Fibroblast of the aortic adventitia (primary cell): Measurements from ENCODE around the gene CYTH3. TPM values are rescaled to one million over a fixed set of nuclear protein-coding genes. Genes with fewer than 3 reads are reported as not detected.

Experiments used
- DNase-seq: peaks from one replicate; pipeline ENCODE4 v3.0.0-alpha.2; 2010; ENCODE audit warnings: low read depth
- H3K4me3 ChIP-seq: 2 replicates; pipeline ENCODE4 v1.5.1; 2011; ENCODE audit warnings: low read depth, mild to moderate bottlenecking, control low read depth, low read length, moderate library complexity
- total RNA-seq: library from RNA; depleted of rRNA; stranded (reverse); fragments of >200 nt; gene quantifications from 2 replicates; pipeline ENCODE4 v1.2.3, GENCODE V29; 2012; ENCODE audit warnings: low replicate concordance
- TF ChIP-seq, protein P1 (sequence below): IDR thresholded peaks from 2 replicates; pipeline ENCODE4 v1.5.1; 2011; ENCODE audit warnings: mild to moderate bottlenecking, low read length, control low read depth, inconsistent platforms; ENCODE audit not compliant: insufficient read depth

The CYTH3 gene
- total RNA-seq, 1 donor = 27.1 TPM

DNA sequence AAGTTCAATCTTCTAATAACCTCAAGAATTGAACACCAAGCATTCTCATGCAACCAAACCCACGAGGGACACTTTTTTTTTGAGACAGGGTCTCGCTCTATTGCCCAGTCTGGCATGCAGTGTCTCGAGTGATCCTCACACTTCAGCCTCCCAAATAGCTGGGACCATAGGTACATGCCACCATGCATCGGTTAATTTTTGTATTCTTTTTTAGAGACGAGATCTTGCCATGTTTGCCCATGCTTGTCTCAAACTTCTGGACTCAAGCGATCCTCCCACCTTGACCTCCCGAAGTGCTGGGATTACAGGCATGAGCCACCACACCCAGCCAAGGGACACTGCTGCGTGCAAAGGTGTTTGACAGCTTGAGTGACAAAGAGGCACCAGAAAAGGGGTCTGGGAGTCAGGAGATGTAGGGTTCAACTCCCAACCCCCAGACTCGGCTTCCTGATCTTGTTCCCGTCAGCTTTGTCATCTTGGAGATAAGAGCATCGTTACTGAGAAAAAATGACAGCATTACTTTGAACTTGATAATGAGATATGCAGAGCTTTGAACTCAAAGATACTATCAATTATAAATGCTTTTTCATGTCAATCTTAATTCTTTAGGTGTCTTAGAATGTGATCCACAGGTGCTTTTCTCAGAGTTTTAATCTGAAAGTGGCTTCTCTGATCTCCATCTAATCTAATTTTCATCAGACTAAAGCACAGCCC is 1.6 kb upstream of the CYTH3 start:
- TF ChIP-seq, protein P1, sequence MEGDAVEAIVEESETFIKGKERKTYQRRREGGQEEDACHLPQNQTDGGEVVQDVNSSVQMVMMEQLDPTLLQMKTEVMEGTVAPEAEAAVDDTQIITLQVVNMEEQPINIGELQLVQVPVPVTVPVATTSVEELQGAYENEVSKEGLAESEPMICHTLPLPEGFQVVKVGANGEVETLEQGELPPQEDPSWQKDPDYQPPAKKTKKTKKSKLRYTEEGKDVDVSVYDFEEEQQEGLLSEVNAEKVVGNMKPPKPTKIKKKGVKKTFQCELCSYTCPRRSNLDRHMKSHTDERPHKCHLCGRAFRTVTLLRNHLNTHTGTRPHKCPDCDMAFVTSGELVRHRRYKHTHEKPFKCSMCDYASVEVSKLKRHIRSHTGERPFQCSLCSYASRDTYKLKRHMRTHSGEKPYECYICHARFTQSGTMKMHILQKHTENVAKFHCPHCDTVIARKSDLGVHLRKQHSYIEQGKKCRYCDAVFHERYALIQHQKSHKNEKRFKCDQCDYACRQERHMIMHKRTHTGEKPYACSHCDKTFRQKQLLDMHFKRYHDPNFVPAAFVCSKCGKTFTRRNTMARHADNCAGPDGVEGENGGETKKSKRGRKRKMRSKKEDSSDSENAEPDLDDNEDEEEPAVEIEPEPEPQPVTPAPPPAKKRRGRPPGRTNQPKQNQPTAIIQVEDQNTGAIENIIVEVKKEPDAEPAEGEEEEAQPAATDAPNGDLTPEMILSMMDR = no peak
- no peak for DNase-seq

DNA sequence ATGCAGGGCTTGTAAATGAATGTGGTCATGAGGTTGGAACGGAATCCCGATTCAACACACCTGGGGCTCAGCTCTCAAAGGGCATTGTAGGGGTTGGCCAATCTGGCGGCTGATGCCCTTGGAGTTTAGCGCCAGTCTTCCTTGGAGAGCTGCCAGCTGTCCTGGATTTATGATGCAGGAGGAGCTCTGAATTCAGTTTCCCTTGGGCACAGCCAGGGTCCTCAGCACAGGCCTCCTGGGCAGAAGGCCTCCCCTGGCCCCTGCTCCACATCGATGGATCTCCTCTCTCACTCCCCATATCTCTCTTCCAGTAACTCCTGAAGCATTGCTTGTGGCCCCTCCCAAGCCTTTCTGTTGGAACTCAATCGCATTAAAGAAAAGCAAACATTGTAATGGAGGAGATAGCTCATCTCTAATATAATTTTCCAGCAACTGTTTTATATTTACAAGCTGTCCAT is 985 bp upstream of the CYTH3 start:
- H3K4me3 ChIP-seq = no peak overlapping the region
- TF ChIP-seq, protein P1 = no peak

More for the DNA sequence above, 1.6 kb upstream of the CYTH3 start:
- H3K4me3 ChIP-seq = no peak overlapping the region

DNA sequence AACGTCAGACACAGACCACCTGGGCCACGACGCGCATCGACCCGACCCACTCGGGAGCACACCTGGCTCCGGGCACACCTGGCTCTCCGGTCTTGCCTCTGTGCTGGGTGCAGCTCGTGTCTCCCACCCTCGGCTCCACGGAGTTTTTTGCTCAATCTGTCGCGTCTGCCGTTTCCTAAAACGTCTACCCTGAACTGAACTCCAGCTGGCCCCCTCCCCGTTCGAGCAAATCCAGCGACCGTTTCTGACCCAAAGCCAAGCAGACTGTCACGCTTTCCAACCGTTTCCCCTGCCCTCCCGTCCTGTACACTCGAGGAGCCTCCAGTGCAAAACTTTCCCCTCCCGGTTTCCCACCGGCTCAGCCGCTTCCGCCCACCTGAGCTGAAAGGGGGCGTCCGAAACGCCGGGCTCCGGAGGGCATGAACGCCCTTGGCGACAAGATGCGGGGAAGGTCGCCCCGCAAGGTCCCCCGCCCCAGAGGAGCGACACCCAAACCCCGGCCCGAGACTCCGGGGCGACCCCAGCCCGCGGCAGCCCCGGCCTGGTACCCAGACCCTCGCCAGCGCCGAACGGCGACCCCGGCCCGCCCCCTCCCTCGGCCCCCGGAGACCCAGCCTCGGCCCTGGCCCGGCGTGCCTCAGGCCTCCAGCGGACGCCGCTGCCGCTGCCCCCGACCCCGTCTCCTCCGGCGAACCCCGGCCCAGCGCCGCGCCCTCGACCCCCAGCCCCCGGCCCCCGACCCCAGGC is 557 bp downstream of the CYTH3 start:
- peak overlapping the region; percentile 99 for H3K4me3 ChIP-seq
- TF ChIP-seq, protein P1 = no peak
- DNase-seq = no peak

More for the DNA sequence above, 985 bp upstream of the CYTH3 start:
- no peak for DNase-seq

DNA sequence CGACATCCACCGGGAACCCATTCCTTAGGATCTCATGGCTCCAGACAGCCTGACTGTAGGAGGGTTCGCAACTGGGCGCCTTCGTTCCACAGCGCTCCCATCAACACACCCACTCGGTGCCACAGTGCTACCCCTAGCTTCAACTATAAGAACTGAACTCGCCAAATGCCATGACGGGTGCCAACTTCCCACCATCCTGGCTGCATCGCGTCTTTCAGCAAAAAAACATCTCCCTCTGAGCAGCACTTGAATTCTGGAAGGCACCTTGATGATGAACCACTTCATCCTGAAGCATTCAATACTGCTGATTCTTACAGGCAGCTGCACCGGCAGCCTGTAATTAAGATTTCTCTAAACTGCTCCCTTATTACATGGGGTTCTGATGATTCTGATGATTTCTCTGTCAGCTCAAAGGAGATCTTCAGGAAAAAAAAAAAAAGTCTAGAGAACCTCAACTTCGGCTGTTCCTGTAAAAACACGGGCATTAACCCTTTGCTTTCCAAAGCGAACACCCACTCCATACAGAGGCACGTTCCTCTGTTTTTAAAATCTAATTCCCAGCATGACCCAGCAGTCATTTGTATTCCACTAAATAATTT is 1.3 kb downstream of the CYTH3 start:
- H3K4me3 ChIP-seq = peak overlapping the region; percentile 99
- TF ChIP-seq, protein P1 = peak; percentile 66
- peak; percentile 58 for DNase-seq

DNA sequence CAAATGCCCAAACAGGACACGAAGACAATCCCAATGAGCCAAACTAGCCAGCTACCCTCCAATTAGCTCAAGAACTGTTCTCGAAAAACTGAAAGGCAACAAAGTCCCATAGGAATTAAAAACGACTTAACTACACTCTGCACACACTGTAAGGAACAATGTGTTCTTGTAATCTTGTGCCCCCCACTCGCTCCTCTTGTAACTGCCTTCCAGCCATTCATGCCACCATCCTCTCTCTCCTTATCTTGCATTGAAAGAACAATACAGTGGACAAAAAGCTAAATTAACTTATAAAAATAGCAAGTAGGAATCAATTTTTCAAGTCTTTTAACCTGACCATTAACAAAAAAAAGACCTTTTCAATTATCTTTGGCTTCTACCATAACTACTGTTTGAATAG is 2.9 kb downstream of the CYTH3 start:
- no peak for DNase-seq
- TF ChIP-seq, protein P1 = no peak
- no peak overlapping the region for H3K4me3 ChIP-seq

DNA sequence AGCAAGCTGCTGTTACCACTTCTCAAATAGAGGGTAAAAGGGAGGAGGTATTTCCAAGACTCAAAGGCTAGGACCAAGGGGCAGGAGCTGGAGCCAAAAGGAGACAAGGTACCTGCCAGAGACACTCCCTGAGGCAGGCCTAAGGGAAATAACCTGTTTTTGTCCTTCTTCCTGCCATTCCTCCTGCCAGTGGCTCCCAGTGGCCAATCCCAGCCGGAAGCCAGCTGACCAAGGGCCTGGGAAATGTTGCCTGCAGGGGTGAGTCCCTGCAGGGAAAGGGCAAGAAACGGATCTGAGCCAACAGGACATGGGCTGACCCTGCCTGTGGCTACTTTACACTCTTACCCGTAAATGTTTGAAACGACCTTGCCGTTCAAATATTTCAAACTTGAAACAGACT is 3.5 kb downstream of the CYTH3 start:
- DNase-seq = no peak
- no peak overlapping the region for H3K4me3 ChIP-seq
- TF ChIP-seq, protein P1 = no peak
